ENCODE data around the gene NHERF1.

Gene NHERF1

DNA sequence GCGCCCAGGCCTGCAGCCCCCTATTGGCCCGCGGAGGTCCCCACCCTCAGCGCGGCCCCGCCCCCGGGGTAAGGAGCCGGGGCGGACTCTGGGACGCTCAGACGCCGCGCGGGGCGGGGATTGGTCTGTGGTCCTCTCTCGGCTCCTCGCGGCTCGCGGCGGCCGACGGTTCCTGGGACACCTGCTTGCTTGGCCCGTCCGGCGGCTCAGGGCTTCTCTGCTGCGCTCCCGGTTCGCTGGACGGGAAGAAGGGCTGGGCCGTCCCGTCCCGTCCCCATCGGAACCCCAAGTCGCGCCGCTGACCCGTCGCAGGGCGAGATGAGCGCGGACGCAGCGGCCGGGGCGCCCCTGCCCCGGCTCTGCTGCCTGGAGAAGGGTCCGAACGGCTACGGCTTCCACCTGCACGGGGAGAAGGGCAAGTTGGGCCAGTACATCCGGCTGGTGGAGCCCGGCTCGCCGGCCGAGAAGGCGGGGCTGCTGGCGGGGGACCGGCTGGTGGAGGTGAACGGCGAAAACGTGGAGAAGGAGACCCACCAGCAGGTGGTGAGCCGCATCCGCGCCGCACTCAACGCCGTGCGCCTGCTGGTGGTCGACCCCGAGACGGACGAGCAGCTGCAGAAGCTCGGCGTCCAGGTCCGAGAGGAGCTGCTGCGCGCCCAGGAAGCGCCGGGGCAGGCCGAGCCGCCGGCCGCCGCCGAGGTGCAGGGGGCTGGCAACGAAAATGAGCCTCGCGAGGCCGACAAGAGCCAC lies at the start of gene NHERF1:
Gene NHERF1 (plus strand): TSS at position 100 of the 750 bp plus-strand sequence. CDS start 219 bp downstream, at position 319.
- DNase-seq, result peak; percentile 88

DNA sequence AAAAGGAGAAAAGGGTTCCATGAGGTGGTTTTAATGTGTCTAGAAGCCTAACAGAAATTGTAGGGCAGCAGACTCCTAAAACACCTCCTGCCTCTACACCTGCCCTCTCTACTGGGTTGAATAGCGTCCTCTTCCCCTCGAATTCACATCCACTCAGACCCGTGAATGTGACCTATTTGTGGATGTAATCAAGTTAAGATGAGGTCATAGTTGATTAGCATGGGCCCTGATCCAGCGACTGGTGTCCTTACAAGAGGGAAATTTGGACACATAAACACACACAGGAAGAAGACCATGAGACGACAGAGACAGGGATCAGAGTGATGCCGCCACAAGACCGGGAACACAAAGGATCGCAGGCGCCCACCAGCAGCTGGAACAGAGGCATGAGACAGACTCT lies 49.2 kb upstream of the NHERF1 start:
- DNase-seq, result no peak

GRCh38 chr17:74702116-74702871 lies 46.1 kb upstream of the NHERF1 start:
- DNase-seq, result no peak

DNA sequence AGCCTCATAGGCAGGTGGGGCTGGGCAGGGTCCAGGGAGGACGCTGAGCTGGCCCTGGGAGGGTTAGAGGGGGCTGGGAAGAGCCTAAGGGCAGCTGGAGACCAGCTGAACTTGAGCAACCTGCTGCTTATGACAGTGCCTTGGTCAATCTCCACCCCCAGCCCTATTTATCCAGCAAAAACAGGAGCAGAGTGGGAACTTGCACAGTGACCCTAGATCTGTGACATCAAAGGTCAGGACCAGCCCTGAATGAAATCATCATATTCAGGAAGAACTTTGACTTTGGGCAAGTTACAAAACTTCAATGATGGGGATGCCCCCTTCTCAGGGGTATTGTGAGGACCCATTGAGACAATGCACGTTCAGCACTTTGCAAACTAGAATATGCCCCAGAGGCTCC lies 45.1 kb upstream of the NHERF1 start:
- DNase-seq, result no peak

GRCh38 chr17:74704544-74704943 lies 43.9 kb upstream of the NHERF1 start:
- DNase-seq, result no peak

DNA sequence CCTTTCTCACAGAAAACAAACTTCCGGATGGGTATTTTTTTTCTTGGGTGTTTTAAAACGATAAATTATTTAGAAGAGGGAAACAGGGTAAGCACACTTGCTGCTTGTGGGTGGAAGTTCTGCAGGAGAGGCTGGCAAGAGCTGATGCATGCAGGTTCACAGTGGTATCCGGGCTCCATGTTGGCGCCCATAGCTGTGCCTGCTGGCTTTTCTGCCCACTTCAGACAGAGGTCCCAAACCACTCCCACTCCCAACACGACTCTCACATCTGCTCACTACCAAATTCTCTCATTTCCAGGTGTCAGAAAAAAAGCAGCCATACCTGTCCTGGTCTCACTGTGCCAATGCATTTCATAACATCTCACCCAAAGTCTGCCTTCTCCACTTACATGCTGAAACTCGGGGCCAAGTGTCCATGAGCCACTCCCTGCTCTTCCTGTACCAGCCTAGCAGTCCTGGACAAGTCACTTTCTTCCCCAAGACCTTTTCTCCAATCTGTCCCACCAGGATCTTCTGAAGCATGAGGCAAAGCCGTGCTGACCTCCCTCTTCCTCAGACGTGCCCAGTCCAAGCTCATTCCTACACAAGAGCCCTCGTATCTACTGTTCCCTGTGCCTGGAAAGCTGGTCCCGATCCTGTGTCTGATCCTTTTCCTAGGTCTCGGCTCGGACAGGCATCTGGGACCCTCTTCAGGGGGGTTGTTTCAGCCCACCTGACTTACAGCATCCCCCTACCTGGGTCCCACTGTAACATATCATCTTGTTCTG lies 37.2 kb upstream of the NHERF1 start:
- DNase-seq, result no peak

GRCh38 chr17:74712301-74712700 lies 36.1 kb upstream of the NHERF1 start:
- DNase-seq, result no peak

DNA sequence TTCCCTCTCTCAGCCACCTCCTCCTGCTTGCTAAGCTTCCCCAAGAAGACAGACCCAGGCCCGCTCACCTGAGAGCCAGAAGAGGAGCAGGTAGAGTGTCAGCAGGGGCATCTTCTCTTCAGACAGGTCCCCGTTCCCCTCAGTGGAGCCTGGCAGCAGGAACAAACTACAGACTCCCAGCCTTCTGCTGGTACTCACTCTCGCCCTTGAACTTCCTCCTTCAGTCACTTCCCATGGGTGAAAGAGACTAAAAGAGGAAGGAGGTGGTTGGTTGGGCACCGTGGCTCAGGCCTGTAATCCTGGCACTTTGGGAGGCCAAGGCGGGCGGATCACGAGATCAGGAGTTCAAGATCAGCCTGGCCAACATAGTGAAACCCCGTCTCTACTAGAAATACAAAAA lies 35.7 kb upstream of the NHERF1 start, which contains the start of gene CD300LF:
Gene CD300LF (minus strand): TSS at position 168 of the 400 bp plus-strand sequence. CDS start 57 bp downstream, at position 111.
- DNase-seq, result no peak

DNA sequence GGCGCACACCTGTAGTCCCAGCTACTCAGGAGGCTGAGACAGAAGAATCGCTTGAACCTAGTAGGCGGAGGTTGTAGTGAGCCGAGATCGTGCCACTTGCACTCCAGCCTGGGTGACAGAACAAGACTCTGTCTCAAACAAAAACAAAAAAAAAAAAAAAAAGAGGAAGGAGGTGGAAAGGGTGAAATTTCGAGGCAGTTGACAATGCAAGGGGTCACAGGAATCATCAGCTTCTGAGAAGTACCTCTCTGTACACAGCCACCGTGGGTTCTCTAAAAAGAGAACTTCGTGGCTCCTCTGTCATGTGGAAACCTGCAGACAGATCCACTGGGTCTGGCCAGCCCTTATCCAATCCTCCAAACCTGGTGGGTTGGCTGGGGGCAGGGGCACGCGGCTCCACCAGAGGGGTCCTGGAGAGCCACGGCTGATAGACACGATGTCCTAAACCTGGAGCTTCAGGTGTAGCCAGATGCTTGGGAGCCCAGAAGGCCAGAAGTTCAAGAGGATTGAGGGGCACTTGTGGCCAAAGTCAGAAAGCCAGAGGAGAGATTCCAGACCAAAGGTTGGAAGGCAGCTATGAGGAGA lies 35.2 kb upstream of the NHERF1 start:
- no peak for DNase-seq

- no peak for DNase-seq
Observed at GRCh38 chr17:74715144-74715543, 33.3 kb upstream of the NHERF1 start.

DNA sequence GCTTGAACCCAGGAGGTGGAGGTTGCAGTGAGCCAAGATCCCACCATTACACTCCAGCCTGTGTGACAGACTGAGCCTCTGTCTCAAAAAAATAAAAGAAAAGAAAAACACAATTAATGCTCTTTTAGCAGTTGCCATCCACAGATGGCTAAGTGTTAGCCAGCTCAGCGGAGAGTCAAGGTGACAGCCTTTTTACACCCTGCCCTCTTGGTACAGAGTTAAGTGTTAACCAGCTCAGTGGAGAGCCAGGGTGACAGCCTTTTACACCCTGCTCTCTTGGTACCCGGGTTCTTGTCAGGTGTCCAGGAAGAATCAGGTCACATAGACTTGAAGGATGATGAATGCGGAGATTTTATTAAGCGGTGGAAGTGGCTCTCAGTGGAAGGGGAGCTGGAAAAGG lies 27.9 kb upstream of the NHERF1 start:
- DNase-seq, result no peak

GRCh38 chr17:74722782-74723181 lies 25.6 kb upstream of the NHERF1 start:
- no peak for DNase-seq

GRCh38 chr17:74723891-74724290 lies 24.5 kb upstream of the NHERF1 start:
- no peak for DNase-seq

GRCh38 chr17:74725111-74725510 lies 23.3 kb upstream of the NHERF1 start:
- DNase-seq, result no peak

- DNase-seq, result no peak
Observed at GRCh38 chr17:74728033-74728701, 20.3 kb upstream of the NHERF1 start.

GRCh38 chr17:74728702-74729075 lies 19.7 kb upstream of the NHERF1 start:
- no peak for DNase-seq

DNA sequence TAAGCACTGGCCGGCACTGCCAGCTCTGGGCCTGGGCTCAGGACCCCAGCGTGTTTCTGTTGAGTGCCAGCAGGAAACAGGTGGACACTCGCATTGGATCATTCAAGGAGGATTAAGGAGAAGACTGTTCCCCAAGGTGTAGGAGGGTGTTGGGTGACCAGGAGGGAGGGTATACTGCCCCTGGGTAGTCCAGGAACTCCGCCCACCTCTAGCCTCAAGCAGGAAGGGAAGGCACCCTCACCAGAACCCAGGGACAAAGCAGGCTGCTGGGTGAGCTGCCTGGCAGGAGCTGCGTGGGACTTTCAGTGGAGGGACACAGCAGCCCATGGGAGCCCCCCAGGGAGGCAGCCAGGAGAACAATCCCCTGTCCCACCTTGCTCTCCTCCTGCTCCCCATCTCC lies 19.1 kb upstream of the NHERF1 start:
- no peak for DNase-seq

DNA sequence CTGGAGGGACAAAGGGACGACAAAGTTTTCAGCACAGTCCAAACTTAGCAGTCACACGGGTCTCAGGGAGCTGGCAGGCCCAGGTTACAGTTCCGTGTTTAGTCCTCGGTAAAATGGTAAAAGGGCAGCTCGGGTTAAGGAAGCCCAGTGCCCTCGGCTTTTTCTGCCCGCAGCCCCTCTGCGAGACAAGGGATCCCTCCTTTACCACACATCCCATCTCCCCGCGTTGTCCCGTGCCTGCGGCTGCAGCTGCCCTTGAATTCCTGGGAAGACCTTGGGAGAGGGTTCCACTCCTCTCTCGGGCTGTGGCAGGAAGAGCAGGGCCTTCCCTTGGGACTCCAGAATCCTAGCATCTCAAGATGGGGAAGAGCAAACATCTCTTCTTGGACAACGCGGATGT lies 18.6 kb upstream of the NHERF1 start:
- no peak for DNase-seq

DNA sequence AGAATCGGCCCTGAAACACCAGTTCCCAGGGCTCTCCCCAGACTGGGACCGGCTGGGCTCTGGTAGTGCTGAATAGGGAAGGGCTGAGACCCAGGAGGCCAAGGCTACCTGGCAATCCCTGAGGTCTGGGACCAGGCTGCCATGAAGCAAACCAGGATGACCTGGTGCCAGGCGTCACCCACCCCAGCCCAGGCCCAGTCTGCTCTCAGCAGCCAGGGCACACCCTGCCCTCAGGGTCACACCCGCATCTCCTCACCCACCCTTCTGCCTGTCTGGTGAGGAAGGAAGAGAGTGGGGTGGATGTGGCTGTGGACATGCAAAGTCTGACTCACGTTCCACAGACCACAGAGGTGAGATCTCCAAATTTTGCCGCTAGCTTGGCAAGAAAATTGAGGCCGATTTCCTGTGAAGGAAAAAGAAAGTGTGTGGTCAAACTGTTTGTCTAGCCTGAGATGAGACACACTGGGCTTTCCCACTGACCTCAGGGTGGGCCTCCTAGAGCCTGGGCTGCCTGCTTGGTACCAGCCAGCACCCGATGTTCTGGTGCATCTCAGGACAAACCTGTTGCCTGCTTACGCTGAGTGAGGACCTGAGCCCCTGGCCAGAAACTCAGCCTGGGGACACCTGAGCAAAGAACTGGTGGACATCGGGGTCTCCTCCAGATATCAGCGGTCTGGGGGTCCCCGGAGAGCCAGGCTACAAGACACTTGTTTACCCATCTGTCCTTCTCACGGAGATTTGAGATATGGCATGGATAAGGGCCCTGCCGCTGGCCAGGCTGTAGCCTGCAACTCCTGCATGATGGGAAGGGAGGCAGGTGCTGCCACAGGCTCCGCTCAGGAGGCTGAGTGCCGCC lies 17.7 kb upstream of the NHERF1 start:
- no peak for DNase-seq

GRCh38 chr17:74731347-74731605 lies 17.2 kb upstream of the NHERF1 start:
- no peak for DNase-seq

DNA sequence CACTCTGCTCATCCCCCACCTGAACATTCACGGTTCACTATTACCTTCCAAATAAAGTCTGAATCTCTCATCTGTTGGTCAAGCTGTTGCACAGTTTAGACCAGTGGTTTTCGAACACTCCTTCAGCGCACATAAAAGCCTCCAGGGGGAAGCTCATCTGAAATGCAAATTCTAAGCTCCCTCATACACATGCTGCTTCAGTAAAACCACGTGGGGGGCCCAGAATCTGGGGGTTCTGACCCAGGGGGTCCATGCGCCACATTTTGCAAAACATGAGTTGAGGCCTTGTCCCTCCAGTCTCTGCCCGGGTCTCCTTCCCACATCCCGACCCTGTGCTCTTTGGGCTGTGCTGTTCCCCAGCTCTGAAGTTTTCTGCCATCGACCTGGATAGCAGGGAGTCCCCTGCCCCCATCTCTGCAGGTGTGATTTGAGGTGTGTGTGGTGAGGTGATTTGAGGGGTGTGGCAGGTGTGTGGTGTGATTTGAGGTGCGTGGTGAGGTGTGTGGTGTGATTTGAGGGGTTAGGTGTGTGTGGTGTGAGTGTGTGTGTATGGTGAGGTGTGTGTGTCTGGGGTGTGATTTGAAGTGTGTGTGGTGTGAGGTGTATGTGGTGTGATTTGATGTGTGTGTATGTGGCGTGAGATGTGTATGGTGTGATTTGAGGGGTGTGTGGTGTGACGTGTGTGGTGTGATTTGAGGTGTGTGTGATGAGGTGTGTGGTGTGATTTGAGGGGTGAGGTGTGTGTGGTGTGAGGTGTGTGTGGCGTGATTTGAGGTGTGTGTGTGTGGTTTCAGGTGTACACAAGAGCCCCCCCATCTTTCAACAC lies 16.2 kb upstream of the NHERF1 start:
- DNase-seq, result no peak
